Liver (tissue), 9 donors: ENCODE measurements around the gene ANTXR2. TPM values are rescaled to one million over a fixed set of nuclear protein-coding genes. Genes with fewer than 3 reads are reported as not detected.

ENCODE experiments used
- DNase-seq: peaks from one replicate; pipeline ENCODE4 v3.0.0-alpha.2; 2017; ENCODE audit warnings: low spot score
- H3K27ac ChIP-seq, 2 donors: one replicate each; pipeline ENCODE4 v1.7.0; 2013; ENCODE audit warnings: inconsistent platforms in 2 of 2, low read length in 2 of 2, control low read depth in 1 of 2, low read depth in 1 of 2, mild to moderate bottlenecking in 1 of 2
- H3K27me3 ChIP-seq, 4 donors: one replicate each; pipeline versions ENCODE4 v1.6.1 to v1.7.0; 2013; ENCODE audit warnings: low read length in 3 of 4, inconsistent platforms in 1 of 4, mild to moderate bottlenecking in 1 of 4, moderate library complexity in 1 of 4; ENCODE audit not compliant: control insufficient read depth in 4 of 4, insufficient read depth in 4 of 4
- H3K36me3 ChIP-seq, 4 donors: one replicate each; pipeline versions ENCODE4 v1.6.1 to v1.7.0; 2013; ENCODE audit warnings: low read length in 3 of 4, mild to moderate bottlenecking in 3 of 4, low read depth in 1 of 4, moderate library complexity in 1 of 4; ENCODE audit not compliant: control insufficient read depth in 4 of 4, insufficient read depth in 3 of 4
- H3K4me1 ChIP-seq, 4 donors: one replicate each; pipeline versions ENCODE4 v1.6.1 to v1.7.0; 2013; ENCODE audit warnings: low read length in 3 of 4, mild to moderate bottlenecking in 3 of 4, moderate library complexity in 1 of 4; ENCODE audit not compliant: control insufficient read depth in 4 of 4, insufficient read depth in 4 of 4
- H3K4me3 ChIP-seq, 3 donors: one replicate each; pipeline versions ENCODE4 v1.6.1 to v1.7.0; 2013; ENCODE audit warnings: low read length in 3 of 3, control low read depth in 1 of 3, low read depth in 1 of 3, mild to moderate bottlenecking in 1 of 3
- H3K9ac ChIP-seq, 2 donors: one replicate each; pipeline ENCODE4 v1.7.0; 2013; ENCODE audit warnings: low read length in 2 of 2, mild to moderate bottlenecking in 2 of 2, moderate library complexity in 2 of 2, control low read depth in 1 of 2, low read depth in 1 of 2
- H3K9me3 ChIP-seq, 4 donors: one replicate each; pipeline versions ENCODE4 v1.6.1 to v1.7.0; 2013; ENCODE audit warnings: low read length in 3 of 4; ENCODE audit not compliant: control insufficient read depth in 4 of 4
- ATF3 ChIP-seq: IDR thresholded peaks from 2 replicates; pipeline ENCODE4 v1.6.1; 2016; ENCODE audit warnings: antibody characterized with exemption
- CTCF ChIP-seq: fragments of 150-350 bp; IDR thresholded peaks from 2 replicates; pipeline ENCODE4 v1.5.1; 2017; ENCODE audit warnings: improper control_type of control experiment, low read depth, low read length; ENCODE audit not compliant: missing input control
- EGR1 ChIP-seq, 2 donors: IDR thresholded peaks; 2 replicates each; pipeline ENCODE4 v1.6.1; 2016 to 2018; ENCODE audit warnings: antibody characterized with exemption in 2 of 2, low read depth in 2 of 2
- FOXA1 ChIP-seq: IDR thresholded peaks from 2 replicates; pipeline ENCODE4 v1.6.1; 2016; ENCODE audit warnings: antibody characterized with exemption
- FOXA2 ChIP-seq: IDR thresholded peaks from 2 replicates; pipeline ENCODE4 v1.6.1; 2016; ENCODE audit warnings: antibody characterized with exemption
- GABPA ChIP-seq, 2 donors: IDR thresholded peaks in 1 of 2; conservative IDR thresholded peaks in 1 of 2; 2 replicates each; pipeline ENCODE4 v1.6.1; 2016; ENCODE audit warnings: antibody characterized with exemption in 2 of 2, mild to moderate bottlenecking in 1 of 2, moderate library complexity in 1 of 2
- HNF4A ChIP-seq, 2 donors: conservative IDR thresholded peaks; 2 replicates each; pipeline ENCODE4 v1.6.1; 2016; ENCODE audit warnings: antibody characterized with exemption in 2 of 2, mild to moderate bottlenecking in 2 of 2
- JUND ChIP-seq, 2 donors: IDR thresholded peaks; 2 replicates each; pipeline ENCODE4 v1.6.1; 2016; ENCODE audit warnings: antibody characterized with exemption in 2 of 2
- MAX ChIP-seq: IDR thresholded peaks from 2 replicates; pipeline ENCODE4 v1.6.1; 2016; ENCODE audit warnings: antibody characterized with exemption
- NR2F2 ChIP-seq: IDR thresholded peaks from 2 replicates; pipeline ENCODE4 v1.6.1; 2016; ENCODE audit warnings: antibody characterized with exemption
- REST ChIP-seq: IDR thresholded peaks from 2 replicates; pipeline ENCODE4 v1.6.1; 2016; ENCODE audit warnings: antibody characterized with exemption, mild to moderate bottlenecking
- RXRA ChIP-seq, 2 donors: IDR thresholded peaks; 2 replicates each; pipeline ENCODE4 v1.6.1; 2017 to 2018; ENCODE audit warnings: antibody characterized with exemption in 2 of 2, mild to moderate bottlenecking in 1 of 2
- SP1 ChIP-seq: IDR thresholded peaks from 2 replicates; pipeline ENCODE4 v1.6.1; 2018; ENCODE audit warnings: antibody characterized with exemption, mild to moderate bottlenecking
- TAF1 ChIP-seq: conservative IDR thresholded peaks from 2 replicates; pipeline ENCODE4 v1.6.1; 2016; ENCODE audit warnings: antibody characterized with exemption, mild to moderate bottlenecking
- YY1 ChIP-seq: IDR thresholded peaks from 2 replicates; pipeline ENCODE4 v1.6.1; 2016; ENCODE audit warnings: antibody characterized with exemption, mild to moderate bottlenecking
- ZBTB33 ChIP-seq: IDR thresholded peaks from 2 replicates; pipeline ENCODE4 v1.6.1; 2016; ENCODE audit warnings: antibody characterized with exemption
- polyA plus RNA-seq, 2 donors: library from polyadenylated mRNA; stranded (reverse) in 1 of 2; unstranded in 1 of 2; fragments of 200-250 nt in 1 of 2; fragments of >200 nt in 1 of 2; fragmentation: Nextera tagmentation in 1 of 2; extraction: Ambion mirVana in 1 of 2; gene quantifications; one replicate each; pipeline versions ENCODE4 v1.2.1 to v1.2.3, GENCODE V29; 2013 to 2015
- total RNA-seq, 2 donors: library from RNA; depleted of rRNA; stranded (reverse); fragments of >200 nt; gene quantifications; one replicate each; pipeline ENCODE4 v1.2.3, GENCODE V29; 2014
- donor health status: healthy.
- donor health status: healthy.
- donor health status: healthy.
- donor health status: healthy.
- donor health status: healthy.

Gene ANTXR2
- total and polyA plus RNA-seq, 4 donors = 16.1 to 30.5 (median 21.3) TPM

GRCh38 chr4:80045786-80046185 lies 27.2 kb downstream of the ANTXR2 start:
- H3K36me3 ChIP-seq = peaks cover 2 to 23% (median 8%) of the 10 kb centered on the region in 4 donors

More at GRCh38 chr4:80045786-80046185, 27.2 kb downstream of the ANTXR2 start:
- Histone ChIP-seq H3K27ac (no peak overlapping the region), H3K4me1 (no peaks in the 10 kb centered on the region), H3K9me3 (no peaks in the 10 kb centered on the region), H3K4me3 (no peak overlapping the region), H3K27me3 (no peaks in the 10 kb centered on the region), H3K9ac (no peak overlapping the region)
- TF ChIP-seq REST = no peak
- TF ChIP-seq EGR1 (IDR thresholded peaks at IDR 0.05; ENCODE audit: low read depth in 2 of 2) = no peak
- no peak for TF ChIP-seq NR2F2
- TF ChIP-seq FOXA2 = no peak
- TF ChIP-seq ZBTB33 = no peak
- TF ChIP-seq MAX = no peak
- TF ChIP-seq YY1 = no peak
- TF ChIP-seq SP1 = no peak
- no peak for TF ChIP-seq HNF4A (conservative IDR thresholded peaks at IDR 0.05)
- no peak for TF ChIP-seq JUND (IDR thresholded peaks at IDR 0.05)
- no peak for TF ChIP-seq CTCF
- TF ChIP-seq RXRA (IDR thresholded peaks at IDR 0.05) = no peak
- TF ChIP-seq ATF3 = no peak
- TF ChIP-seq FOXA1 = no peak
- no peak for TF ChIP-seq TAF1
- no peak for TF ChIP-seq GABPA (IDR thresholded peaks at IDR 0.05 in 1 of 2, conservative IDR thresholded peaks at IDR 0.05 in 1 of 2)
- DNase-seq = no peak
